Vagina (tissue), 2 donors: ENCODE measurements around the gene RFTN1.

ENCODE experiments used
- CTCF ChIP-seq, 3 experiments: fragments of 450-650 bp in 2 of 3; fragments of 200-600 bp in 1 of 3; sonication (generic) in 1 of 3; IDR thresholded peaks; one replicate each; pipeline ENCODE4 v1.5.1; 2017 to 2019; ENCODE audit warnings: antibody characterized with exemption in 3 of 3, mild to moderate bottlenecking in 2 of 3, moderate library complexity in 2 of 3
- POLR2A ChIP-seq, 2 donors: fragments of 450-650 bp; IDR thresholded peaks; one replicate each; pipeline ENCODE4 v1.6.1; 2017; ENCODE audit warnings: antibody characterized with exemption in 2 of 2, mild to moderate bottlenecking in 2 of 2, moderate library complexity in 2 of 2
- POLR2AphosphoS5 ChIP-seq, 2 donors: sonication (generic); formaldehyde crosslinking; IDR thresholded peaks; one replicate each; pipeline ENCODE4 v1.9.0; 2017; ENCODE audit warnings: antibody characterized with exemption in 2 of 2, mild to moderate bottlenecking in 2 of 2, low read depth in 1 of 2; ENCODE audit not compliant: insufficient read depth in 1 of 2

GRCh38 chr3:16294844-16295243 is 218.7 kb downstream of the RFTN1 start:
- TF ChIP-seq CTCF (IDR thresholded peaks at IDR 0.05): no peak
- no peak for TF ChIP-seq POLR2AphosphoS5 (IDR thresholded peaks at IDR 0.05; ENCODE audit: insufficient read depth in 1 of 2, low read depth in 1 of 2)
- TF ChIP-seq POLR2A (IDR thresholded peaks at IDR 0.05): no peak
